ENCODE results near the gene PIKFYVE.
"Not testable (repeated sequence)": the region's sequence is repeated elsewhere in the genome, so short reads cannot be mapped to it uniquely, and the experiment has no call there.

PIKFYVE gene

GRCh38 chr2:208254871-208255556 is 11.0 kb upstream of the PIKFYVE start, which contains the start of gene IDH1:
Gene IDH1 (minus strand): TSS chr2:208255071. CDS start chr2:208251551, 3,520 bp downstream.
- peak; percentile 85 for DNase-seq

DNA sequence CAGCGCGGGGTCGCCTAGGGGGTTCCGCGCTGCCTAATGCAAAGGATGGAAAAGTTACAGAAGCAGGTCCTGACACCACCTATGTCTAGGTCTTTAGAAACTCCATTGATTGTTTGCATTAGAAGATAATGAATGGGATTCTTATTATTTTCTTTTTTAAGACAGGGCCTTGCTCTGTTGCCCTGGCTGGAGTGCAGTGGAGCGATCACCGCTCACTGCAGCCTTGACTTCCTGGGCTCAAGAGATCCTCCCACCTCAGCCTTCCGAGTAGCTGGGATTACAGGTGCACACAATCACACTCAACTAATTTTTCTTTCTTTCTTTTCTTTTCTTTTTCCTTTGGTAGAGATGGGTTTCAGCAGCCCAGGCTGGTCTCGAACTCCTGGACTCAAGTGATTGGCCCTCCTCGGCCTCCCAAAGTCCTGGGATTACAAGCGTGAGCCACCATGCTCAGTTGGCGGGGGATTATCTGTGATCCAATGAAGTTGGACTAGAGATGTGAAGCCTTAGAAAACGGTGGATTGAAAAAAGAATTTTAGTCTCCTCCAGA is 10.4 kb upstream of the PIKFYVE start:
- no peak for DNase-seq

DNA sequence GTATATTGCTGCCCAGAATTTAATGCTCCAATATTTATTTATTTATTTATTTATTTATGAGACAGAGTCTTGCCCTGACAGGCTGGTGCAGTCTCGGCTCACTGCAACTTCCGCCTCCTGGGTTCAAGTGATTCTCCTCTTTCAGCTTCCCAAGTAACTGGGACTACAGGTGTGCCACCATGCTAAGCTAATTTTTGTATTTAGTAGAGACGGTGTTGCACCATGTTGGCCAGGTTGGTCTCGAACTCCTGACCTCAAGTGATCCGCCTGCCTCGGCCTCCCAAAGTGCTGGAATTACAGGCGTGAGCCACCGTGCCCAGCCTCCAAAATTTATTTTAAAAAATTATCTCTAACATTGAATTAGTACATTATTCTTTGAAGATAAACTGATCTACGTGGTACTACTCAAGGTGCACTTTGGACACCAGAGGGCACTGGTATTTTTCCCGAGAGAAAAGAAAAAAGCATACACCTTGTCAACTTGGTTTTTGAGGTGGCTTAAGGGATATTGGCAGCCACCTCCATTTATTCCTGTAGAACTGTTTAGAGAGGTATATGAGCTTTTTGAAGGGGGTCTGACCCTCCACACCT is 9.8 kb upstream of the PIKFYVE start:
- DNase-seq: no peak

GRCh38 chr2:208256849-208257813 is 8.9 kb upstream of the PIKFYVE start:
- DNase-seq: not testable (repeated sequence)

GRCh38 chr2:208265371-208265800 is 669 bp upstream of the PIKFYVE start:
- no peak for DNase-seq

DNA sequence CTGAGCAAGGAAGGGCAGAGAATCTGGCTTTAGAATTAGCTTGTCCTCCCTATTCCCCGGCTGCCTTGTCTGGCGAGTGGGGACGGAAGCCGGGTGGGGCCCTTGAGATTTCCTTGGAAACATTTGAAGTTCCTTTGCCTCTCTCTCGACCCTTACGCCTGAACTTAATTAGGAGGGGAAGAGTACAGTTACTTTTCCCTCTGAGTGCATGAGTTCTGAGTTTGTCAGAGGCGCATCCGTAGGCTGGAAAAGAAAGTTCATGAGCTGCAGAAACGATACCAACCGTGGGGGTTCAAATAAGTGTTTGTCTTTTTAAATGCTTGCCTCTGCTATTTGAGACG is 468 bp downstream of the PIKFYVE start:
- DNase-seq: peak; percentile 51

- DNase-seq: no peak
Observed at GRCh38 chr2:208266936-208267335, 881 bp downstream of the PIKFYVE start.

GRCh38 chr2:208267526-208267925 is 1.5 kb downstream of the PIKFYVE start:
- not testable (repeated sequence) for DNase-seq

DNA sequence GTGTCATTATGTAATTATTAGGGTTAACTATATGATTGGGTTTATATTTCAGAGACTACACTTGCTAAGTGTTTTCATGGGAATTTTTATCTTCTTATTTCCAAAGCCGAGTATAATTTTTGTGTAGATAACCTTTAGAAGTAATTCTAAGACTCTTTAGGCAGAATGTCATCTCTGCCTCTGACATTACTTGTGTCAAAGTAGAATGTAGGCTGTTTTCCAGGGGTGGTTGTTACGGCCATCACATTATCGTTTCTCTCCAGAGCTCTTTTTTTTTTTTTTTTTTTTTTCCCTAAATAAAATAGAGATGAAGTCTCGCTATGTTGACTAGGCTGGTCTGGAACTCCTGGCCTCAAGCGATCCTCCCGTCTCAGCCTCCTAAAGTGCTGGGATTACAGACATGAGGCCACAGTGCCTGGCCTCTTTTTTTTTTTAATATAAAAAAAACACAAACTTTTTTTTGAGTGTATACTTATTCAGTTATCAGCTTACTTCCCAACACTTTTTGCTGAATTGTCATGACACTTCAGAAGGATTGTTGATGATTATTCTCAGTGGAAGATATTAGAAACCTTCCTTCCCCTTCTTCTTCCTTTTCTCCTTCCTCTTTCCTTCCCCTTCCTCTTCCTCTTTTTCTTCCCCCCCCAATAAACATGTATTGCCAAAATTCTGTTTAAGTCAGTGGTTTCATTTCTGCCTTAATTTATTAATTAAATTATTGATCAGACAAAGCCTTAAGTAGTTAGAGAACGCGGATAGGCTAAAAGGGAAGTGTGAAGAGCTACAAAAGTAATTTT is 2.3 kb downstream of the PIKFYVE start:
- DNase-seq: no peak

- no peak for DNase-seq
Observed at GRCh38 chr2:208269091-208269490, 3.0 kb downstream of the PIKFYVE start.

GRCh38 chr2:208274748-208275147 is 8.7 kb downstream of the PIKFYVE start:
- no peak for DNase-seq

- DNase-seq: no peak
Observed at GRCh38 chr2:208278549-208278948, 12.5 kb downstream of the PIKFYVE start.

DNA sequence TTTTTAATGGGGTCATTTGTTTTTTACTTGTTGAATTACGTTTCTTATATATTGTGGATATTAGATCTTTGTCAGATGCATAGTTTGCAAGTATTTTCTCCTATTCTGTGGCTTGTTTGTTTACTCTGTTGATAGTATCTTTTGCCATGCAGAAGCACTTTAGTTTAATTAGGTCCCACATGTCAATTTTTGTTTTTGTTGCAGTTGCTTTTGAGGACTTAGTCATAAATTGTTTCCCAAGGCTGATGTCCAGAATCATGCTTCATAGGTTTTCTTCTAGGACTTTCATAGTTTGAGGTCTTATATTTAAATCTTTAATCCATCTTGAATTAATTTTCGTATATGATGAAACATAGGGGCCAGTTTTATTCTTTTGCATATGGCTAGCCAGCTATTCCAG is 13.2 kb downstream of the PIKFYVE start:
- no peak for DNase-seq

DNA sequence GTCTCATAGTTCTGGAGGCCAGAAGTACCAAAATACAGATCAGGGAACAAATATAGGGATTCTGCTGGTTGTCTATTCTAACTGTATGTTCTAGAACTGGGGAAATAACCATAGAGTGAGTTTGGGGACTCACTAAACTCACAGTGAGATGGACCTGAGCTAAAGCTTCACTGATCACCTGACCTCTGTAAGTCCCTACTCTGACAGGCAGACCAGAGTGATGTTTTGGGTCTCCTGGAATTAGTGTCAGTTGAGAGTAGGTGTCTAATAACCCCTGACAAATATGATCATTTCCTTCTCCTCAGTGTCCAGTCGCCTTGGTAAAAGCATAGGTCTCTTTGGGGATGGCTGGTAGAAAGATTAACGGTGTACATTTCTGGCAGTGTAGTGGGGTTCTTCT is 14.2 kb downstream of the PIKFYVE start:
- no peak for DNase-seq

GRCh38 chr2:208280933-208281332 is 14.9 kb downstream of the PIKFYVE start:
- no peak for DNase-seq

- no peak for DNase-seq
Observed at GRCh38 chr2:208285853-208286252, 19.8 kb downstream of the PIKFYVE start.

DNA sequence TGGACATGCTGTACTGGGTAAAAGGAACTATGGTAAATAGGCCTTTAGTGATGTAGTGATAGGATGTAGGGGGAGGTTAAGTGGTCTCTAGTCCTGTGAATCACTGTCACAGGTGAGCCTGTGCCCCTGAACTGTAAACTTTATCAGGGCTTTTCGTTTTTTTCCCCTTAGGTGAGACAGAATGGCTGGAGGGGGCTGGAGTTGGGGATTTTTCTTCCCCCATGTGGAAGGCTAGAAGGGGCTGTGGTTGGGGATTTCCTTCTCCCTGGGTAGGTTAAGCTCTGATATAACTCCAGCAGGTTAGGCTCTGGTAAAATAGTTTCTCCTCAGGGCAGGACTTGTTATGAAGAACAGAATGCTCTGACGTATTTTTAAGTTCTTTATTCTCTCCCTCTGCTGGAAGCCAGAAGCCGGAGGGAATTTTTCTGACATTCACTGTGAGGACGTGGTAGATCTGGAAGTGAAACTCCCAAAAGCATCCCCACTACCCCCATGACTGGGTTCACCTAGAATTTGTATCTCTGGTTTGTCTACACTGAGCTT is 28.5 kb downstream of the PIKFYVE start:
- no peak for DNase-seq

GRCh38 chr2:208295834-208296233 is 29.8 kb downstream of the PIKFYVE start:
- no peak for DNase-seq

GRCh38 chr2:208296610-208297009 is 30.6 kb downstream of the PIKFYVE start:
- DNase-seq: no peak

- no peak for DNase-seq
Observed at GRCh38 chr2:208297961-208298360, 31.9 kb downstream of the PIKFYVE start.

GRCh38 chr2:208300847-208301618 is 35.0 kb downstream of the PIKFYVE start:
- no peak for DNase-seq

Data from SHP77 treated with DMSO at 0.1 percent for 48 hours (cell line).